HG03469 (cell line): ENCODE data around the gene LAPTM5.

ENCODE experiments used
- ATAC-seq: cut with Tn5 transposase; IDR thresholded peaks from one replicate; pipeline ENCODE4 v1.9.1; 2021; ENCODE audit warnings: mild to moderate bottlenecking, moderate library complexity, moderate number of reproducible peaks; ENCODE audit not compliant: unreplicated experiment

Gene LAPTM5

DNA sequence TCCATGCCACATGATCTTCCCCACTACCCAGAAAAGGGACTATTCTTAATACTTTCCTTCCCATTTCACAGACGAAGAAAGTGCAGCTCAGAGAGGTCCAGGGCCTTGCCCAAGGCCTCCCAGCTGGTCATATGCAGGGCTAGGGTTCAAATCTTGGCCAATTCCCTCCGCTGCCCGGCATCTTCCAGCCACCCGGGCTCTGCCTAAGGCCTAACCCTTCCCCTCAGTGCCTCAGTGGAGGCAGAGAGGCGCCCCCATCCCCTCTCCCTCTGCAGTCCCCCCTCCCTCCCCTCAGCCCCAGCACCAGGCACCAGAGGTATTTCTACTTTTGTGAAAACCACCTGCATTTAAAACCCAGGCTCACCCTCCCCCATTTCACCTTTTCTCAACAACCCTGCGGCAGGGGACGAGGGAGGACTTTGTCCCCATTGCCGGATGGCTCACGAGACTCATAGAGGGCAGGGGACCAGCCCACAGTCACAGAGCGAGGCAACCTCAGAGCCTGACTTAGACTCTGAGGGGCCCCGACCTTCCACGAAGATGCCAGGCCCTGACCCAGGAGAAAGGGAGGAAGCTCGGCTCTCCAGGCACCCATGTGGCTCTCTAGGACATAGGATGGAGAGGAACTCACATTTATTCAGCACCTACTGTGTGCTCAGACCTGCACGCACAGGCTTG lies 12.3 kb downstream of the LAPTM5 start:
- ATAC-seq, result no peak

DNA sequence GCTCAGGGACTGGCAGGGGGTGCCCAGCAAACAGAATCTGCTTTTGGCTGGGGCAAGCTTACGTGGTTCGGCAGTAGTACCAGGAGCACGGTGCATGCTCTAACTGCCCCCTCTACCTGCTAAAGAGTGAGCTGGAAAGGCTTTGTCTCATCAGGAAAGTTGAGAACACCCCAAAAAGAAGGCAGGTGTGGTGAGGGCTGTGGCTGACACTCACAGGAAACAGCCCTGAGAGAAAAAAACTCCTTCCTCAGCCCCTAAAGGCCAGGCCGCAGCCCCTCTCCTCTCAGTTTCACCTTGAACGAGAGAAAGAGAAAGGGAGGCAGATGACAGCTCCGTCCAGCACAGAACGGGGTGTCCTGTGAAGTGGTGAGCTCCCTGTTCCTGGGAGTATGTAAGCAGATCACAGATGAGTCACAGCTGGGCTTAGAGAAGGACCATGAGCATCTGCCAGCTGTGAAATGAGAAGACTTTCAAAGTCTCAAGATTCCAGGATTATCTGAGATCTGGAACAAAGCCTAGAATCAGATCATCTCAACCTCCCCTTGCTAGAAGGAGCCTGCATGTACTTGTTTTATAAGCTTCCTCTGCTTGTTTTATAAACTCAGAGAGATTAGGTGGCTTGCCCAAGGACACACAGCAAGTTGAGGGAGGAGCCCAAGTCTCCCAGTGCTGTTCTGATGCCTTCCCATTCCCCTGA lies 13.4 kb downstream of the LAPTM5 start:
- no peak for ATAC-seq

DNA sequence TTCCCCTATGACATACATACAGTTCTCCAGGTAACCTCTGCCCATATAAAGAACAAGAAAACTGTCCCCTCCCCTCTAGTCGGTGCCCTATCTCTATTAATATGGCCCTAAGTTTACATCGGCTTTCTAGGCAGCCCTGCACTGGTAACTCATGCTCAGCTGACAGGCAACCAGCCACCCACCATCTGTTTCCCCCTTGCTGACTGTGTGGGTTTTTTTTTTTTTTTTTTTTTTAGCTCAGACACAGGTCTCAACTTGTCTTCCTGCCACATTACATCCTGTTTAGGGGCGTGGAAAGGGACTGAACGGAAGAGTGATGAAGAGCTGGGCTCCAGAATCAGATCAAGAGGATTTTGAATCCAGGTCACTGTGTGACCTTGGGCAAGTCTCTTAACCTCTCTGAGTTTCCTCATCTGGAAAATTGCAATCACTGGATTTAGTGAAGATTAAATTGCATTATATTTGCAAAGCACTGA lies 14.0 kb downstream of the LAPTM5 start:
- ATAC-seq, result no peak

DNA sequence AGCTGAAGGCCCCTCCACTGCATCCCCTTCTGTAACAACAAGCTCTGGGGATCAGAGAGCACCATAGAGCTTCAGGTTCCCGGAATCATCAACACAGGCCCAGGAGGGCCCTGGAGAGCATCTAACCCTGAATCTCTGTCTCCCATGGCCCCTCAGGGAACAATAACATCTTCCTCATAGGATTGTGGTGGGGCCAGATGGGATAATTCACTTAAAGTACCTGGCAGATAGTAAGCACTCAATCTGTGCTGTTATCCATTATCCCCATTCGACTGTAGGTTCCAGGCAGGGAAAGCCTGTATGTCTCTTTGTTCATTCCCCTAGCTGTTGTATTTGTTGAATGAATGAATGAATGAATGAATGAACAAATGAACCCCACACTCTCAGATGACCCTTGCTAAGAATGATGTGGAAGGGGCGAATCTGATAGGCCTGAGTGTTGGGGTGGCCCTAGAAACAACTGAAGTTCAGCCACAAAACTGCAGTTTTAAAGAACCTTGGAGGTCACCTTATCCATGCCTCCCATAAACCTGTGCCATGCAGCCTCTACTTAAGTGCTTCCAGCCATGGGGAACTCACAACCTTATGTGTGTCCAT lies 14.5 kb downstream of the LAPTM5 start:
- no peak for ATAC-seq

DNA sequence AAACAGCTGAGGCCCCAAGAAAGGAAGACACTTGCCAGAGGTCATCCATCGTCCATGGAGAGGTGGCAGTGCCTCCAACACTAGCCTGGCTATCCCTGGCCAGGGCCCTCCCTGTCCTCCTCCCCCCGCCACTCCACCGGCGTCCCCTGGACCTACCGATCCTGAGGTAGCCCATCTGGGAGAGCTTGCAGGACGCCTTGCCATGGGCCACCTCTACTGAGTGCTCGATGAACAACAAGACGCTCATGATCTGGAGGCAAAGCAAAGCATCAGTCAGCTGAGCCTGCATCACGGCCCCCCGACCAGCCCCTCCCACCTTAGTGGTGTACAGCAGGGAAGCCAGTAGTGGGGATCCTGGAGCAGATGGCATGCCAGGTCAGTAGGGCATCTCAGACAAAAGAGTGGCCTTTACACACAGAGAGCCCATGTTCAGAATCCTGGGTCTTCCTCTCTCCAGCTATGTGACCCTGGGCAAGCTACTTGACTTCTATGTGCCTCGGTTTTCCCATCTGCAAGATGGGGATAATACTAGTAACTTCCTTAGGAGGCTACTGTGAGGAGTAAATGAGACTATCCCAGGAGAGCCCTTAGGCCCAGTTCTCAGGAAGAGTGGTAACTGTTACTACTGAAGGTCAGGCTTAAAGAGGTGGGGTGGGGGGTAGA lies 15.1 kb downstream of the LAPTM5 start:
- ATAC-seq, result no peak

DNA sequence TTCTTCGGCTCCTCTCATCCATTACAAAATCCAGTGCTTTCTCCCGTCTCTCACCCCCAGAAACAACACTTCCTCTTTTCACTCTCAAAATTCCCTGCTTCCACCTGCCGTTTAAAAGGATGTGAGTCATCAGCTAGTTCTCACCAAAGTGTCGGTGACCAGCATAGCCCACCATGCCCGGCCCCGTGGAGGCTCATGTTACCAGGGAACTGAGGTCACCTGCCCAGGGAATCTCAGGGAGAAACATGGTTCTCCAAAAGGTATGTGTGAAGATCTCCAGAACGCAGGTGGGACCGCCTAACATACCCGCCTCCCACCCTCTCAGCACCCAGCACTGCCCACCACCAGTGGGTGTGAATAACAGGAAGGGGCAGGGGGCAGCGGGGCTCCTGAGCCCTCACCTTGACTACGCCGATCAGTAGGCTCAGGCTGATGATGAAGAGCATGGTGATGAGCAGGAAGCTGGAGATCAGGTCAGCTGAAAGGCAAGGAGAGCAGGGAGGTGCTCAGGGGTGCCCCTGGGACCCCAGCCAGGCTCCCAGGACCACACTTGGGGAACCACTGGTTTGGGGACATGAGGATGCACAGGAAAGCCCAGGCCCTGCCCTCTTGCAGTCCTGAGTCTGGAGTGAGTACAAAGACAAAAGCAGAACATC lies 16.2 kb downstream of the LAPTM5 start:
- no peak for ATAC-seq

DNA sequence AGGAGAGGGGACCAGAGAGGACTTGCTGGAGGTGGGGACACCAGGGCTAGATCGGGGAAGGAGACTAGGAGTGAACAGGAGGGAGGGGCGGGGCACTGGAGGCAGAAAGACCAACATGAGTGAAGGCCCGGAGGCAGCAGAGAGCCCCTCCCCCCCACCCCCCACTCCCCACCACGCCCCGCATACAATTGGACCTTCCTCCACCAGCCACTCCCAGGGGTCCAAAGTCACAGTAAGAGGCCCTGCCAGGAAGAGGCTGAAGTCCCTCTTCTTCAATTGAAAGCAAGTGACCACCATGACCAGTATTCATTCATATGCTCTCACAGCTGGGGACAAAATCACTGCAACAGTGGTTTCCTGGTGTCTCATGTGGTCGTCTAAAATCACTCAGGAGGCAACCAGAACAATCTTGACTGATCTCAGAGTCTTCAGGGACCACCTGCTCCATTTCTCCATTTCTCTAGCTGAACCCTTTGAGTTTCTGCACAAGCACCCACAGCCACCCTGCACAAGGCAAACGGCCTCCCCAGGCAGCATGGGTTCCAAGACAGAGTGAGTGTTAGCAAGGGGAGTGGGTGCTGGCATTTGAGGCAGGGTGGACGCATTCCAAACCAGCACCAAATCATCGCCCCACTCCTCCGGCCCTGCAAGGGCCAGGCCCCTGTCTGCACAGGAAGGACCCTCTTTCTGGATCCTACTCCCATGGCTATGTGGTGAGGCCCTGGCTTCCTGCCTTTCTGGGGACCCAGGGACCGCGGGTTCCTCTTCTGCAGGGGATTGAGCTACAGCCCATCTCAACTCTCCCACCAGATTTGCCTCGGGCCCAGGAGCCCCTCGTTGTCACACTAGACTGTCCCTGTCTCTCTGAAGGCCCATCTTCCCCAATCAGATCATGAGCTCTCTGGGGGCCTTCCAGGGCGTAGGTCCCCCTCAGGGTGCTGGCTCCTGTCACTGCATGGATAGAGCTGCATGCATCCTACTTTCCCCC lies 17.0 kb downstream of the LAPTM5 start:
- no peak for ATAC-seq

DNA sequence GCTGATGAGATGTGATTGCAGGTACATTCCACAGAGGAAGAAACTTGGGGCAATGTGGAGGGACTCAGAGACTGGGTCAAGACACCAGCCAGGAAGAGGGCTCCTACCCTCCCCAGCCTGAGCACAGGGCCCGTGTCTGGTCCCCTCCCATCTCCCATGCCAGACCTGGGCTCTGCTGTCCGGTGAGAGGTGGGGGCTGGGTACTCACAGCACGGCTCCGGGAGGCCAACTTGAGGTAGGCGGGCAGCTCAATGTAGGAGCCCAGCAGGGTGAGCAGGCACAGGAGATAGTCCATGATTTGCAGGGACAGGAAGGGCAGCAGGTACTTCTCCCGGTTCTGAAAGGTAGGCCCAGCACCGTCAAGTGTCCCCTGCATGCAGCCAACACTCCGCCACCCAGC lies 18.0 kb downstream of the LAPTM5 start:
- no peak for ATAC-seq

DNA sequence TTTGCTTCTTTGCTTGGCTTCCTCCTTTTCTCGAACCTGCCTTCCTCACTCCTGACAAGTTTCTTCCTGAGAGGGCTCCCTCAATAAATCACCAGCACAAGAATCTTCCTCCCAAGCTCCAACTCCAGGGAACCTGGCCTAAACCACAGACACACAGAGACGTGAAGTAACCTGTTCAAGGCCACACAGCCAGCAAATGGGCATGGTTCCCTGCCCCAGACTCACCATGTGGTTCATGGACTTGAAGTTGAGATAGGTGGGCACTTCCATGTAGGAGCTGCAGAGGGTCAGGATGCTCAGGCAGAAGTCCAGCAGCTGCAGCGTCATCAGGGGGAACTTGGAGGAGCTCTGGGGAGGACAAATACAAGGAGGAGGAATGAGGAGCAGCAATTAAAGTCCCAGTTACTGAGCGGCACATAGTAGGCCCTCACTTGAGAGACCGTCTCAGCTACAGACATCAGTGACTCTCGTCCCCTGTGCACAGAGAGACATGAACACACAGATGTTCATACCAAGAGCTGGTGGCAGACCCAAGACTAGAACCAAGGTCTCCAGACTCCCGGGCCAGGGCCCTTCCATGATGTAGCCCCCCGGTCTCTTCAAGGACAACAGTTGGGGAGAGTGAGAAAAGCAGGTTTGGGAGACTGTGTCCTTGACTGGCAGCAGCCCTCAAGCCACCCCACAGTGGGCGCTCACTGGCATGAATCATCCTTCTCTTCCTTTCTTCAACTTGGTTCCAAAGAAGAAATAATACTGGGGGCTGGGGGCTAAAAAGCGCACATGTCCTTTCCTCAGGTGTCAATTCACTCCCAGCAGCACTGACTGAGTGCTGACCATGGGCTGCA lies 18.6 kb downstream of the LAPTM5 start:
- ATAC-seq, result no peak

DNA sequence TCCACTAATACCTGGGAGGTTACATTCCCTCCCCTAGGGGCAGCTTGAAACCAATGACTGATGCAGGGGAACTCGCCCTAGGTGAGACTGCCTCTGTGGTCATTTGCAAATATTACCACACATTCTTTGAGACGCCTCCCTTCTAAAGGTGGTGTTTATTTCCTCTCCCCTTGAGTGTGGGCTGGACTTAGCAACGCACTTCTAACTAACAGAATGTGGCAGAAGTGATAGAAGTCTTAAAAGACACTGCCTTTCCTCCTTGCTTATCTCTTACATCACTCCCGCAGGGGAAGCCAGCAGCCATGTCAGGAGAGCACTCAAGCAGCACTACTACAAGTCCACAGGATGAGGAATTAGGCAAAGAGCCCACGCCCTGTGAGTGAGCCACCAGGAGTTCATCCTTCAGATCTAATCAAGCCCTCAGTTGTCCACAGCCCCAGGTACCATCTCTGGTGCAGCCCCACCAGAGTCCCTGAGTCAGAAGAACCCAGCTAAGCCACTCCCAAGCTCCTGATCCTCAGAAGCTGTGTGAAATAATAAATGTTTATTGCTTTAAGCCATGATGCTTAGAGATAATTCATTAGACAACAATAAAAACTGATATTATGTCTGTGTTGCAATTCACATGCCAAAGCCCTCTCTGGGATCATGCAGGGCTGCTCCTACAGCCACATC lies 19.4 kb downstream of the LAPTM5 start:
- ATAC-seq, result no peak

DNA sequence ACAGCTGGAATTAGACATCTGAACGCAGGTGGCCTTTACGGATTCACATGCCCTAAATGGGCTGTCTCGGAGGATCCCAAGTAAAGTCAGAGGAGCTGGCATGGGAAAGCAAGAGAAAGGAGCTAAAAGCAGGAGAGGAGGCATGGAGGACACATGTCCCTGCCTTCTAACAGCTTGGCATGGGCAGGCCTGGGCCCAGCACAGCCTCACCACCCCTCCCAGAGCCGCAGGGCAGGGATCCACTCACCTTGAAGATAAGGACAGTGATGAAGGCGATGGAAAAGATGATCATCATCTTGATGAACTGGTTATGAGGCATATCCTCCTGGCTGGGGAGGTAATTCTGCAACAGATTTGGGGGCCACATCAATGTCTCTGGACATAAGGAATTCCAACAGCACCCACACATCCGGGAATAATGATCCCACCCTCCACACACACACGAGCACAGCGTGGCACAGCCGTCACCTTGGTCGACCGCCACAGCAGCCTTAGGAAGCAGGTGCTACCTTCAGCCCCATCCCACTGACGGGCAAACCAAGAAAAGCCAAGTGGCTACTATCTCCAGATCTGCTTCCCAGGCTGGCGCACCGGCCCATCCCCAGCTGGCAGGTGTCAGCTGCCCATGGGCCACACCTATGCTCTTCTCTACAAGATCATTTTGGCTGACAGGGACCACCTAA lies 20.1 kb downstream of the LAPTM5 start:
- no peak for ATAC-seq

DNA sequence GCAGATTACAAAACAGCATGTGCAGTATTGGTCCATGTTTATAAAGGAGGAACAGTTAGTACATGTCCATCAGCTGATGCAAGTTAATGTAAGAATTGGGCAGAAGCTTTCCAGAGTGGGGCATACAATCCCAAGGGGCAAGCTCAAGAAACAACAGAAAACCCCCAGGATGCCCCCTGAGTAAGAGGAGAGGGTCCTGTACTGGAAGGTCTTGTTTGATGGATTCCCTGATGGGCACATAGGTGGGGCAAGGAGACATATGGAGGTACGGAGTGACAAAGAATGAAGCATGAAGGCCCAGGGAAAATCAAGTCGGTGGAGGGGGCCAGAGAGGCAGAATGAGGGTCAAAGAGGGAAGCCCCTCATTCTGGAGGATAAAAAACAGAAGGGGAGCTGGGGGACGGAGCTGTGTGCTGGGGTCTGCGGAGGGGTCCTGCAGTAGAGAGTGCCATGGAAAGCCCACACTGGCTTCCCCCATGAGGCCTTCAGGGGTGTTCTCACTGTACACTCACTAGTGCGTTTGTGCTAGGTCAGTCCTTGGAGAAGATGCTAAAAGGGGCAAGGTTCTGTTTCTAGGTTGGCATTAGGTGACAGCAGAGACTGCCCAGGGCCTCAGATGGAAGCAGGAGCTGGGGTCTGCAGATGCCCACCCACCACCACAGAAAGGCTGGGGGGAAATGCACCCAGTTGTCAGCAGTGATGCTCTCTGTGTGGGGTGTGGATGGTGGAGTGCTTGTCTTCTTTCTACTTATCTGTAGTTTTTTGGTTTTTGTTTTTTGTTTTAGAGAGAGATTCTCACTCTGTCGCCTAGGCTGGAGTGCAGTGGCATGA lies 21.7 kb downstream of the LAPTM5 start:
- no peak for ATAC-seq

DNA sequence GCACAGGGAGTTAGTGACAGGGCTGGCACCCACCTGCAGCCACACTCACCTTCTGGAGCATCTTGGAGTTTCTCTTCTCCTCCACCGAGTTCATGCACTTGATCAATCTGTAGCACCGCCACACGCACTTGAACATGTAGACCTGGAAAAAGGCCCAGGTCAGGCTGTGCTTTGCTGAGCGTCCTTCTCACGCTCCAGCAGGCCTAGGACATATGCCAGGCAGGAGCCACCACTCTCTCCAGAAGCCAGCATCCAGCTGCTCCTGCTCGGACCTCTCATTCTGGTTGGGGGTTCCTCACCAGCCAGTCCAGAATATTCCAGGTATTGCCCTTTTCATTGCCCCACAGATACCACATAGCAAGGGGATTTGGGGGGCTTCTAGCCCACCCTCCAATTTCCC lies 22.4 kb downstream of the LAPTM5 start:
- ATAC-seq, result no peak

DNA sequence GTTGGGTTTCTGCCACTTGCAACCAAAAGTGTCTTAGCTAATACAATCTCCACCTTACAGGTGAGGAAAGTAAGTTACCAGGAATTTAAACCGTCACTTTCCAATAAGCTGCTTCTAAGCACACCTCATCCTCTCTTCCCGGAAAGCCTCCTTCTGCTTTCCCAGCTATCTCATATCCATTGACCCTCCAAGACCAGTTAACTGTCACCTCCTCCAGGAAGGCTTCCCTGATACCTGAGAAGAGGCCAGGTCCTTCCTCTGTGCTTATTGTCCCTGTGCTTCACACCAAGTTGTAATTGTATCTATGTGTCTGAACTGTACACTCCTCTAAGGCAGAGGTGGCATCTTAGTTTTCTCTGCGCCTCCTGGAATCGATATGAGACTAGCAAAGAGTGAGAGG lies 23.0 kb downstream of the LAPTM5 start:
- no peak for ATAC-seq

DNA sequence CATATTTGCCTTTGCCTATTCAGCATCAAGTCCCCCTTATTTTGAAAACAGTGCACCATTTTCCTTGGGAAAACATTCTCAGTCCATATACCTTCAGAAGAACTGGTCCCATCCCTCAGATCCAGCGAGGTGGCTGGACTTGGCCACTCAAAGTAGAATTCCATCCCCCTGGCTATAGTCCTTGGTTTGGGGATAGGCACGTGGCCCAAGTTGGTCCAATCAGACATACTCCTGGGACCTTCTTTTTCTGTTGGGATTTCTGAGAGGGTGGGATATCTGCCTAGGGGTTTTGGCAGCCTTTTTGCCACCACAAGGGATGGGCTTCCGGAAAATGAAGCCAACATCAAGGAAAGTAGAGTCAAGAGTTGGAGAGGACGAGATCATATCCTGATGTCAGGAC lies 23.5 kb downstream of the LAPTM5 start:
- no peak for ATAC-seq

DNA sequence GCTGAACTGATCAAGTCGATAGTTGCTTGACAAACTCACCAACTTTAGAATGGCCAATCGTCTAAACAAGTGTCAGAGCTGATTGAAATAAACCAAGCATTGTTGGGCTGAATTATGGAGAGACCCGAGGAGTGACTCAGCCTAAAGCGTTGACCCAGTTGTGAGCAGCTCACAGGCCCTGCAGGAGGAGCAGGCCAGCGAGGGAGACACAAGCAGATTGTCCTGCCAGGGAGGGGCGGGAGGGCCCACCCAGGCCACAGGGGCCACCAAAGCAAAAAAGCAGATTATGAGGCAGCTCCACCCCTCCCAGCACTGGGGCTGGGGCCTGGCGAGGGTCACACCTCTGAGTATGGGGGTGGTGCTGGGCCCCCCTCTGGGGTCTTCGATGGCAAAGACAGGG lies 24.1 kb downstream of the LAPTM5 start:
- no peak for ATAC-seq
